ENCODE results near the gene MTMR11. TPM values are rescaled to one million over a fixed set of nuclear protein-coding genes. Genes with fewer than 3 reads are reported as not detected.

Gene MTMR11
- total and polyA plus RNA-seq, 2 experiments from 2014 or later, result 2.4 to 3.6 TPM

DNA sequence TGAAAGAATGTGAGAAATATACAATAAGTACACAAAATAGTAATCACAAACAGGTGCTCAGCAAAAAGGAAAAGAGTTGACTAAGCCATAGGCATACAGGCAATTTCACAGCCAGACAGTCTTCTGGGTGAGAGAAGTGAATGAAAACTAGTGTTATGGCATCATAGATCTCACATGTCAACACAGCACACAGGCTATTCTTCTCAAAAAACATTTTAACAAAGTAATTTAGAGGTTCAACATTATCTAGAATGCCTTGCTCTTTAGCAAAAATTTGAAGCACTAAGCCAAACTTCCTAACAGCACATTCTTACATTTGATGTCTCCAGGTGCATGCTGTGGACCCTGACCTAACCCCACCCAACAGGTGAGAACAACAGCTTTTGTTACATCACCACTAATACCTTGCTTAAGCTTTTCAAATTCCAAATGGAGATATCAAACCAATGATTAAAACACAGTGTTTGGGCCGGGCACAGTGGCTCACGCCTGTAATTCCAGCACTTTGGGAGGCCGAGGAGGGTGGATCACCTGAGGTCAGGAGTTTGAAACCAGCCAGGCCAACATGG is 43.4 kb upstream of the MTMR11 start (continued):
- no peak for TF ChIP-seq EZH2 (IDR thresholded peaks at IDR 0.05; ENCODE audit: low read depth, unreplicated experiment)
- TF ChIP-seq ZNF331 (CRISPR knock-in tag; IDR thresholded peaks at IDR 0.05; ENCODE audit: low read depth), result no peak

DNA sequence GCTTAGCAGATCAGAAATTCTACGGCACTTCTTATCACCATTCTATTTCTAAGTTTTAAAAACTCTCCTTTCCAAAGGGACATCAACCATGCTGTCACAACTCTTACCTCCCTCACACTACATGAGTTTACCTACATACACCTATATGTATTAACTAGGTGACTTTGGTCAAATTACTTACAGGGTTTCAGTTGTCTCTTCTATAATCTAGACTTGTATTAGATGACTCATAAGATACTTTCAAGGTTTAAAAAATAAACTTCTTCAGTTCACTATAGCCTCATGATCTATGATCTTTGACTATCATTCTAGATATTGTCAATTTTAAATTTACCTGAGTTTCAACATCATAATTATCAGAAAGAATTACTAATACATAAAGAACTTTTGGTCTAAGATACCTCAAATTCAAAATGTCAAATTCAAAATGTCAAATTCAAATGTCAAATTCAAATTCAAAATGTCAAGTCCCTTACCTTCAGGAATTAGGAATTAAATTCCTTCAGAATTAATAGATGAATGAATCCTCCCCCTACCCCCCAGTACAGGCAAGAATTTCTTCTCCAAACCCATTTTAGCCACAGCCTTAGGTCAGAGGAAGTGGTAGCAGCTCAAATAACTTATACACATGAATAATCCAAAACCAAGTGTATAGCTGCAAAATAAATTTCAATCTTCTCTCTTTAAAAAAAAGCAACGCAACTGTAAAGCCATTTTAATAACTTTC is 42.7 kb upstream of the MTMR11 start:
- Mint-ChIP-seq H3K4me1 (peaks cover 2% of the 10 kb centered on the region; the same call in 1 of the 3 replicates), H3K36me3 (ENCODE audit: low read depth) (peaks cover 19% of the 10 kb centered on the region), H3K4me3 (no peak overlapping the region), H3K27me3 (ENCODE audit: insufficient read depth, low read depth, poor library complexity) (no peaks in the 10 kb centered on the region), H3K9me3 (no peaks in the 10 kb centered on the region), H3K27ac (no peak overlapping the region)
- Histone ChIP-seq H3K9me2 (ENCODE audit: insufficient read depth) (no peaks in the 10 kb centered on the region), H3K27ac (ENCODE audit: low read depth) (no peak overlapping the region), H3K79me2 (replicated peaks; ENCODE audit: insufficient read depth) (peaks cover 64% of the 10 kb centered on the region), H3K4me2 (no peak overlapping the region), H4K20me1 (replicated peaks; ENCODE audit: insufficient read depth) (peaks cover 16% of the 10 kb centered on the region), H3K27me3 (ENCODE audit: insufficient read depth) (no peaks in the 10 kb centered on the region), H3K36me3 (ENCODE audit: insufficient read depth) (peaks cover 10% of the 10 kb centered on the region), H2AFZ (no peak overlapping the region), H3F3A (replicated peaks; ENCODE audit: low read depth) (no peaks in the 10 kb centered on the region), H3K4me1 (ENCODE audit: insufficient read depth) (no peaks in the 10 kb centered on the region), H3K4me3 (no peak overlapping the region)
- ATAC-seq (no peak), DNase-seq (ENCODE audit: low spot score) (no peak)
- TF ChIP-seq ZNF331 (CRISPR knock-in tag; IDR thresholded peaks at IDR 0.05; ENCODE audit: low read depth) (no peak), EZH2 (IDR thresholded peaks at IDR 0.05; ENCODE audit: low read depth, unreplicated experiment) (no peak), ZNF114 (CRISPR knock-in tag; IDR thresholded peaks at IDR 0.05) (no peak), JUNB (IDR thresholded peaks at IDR 0.05; ENCODE audit: unreplicated experiment) (no peak), CREB1 (CRISPR knock-in tag; IDR thresholded peaks at IDR 0.05; ENCODE audit: low read depth) (no peak), EZH2phosphoT487 (IDR thresholded peaks at IDR 0.05; ENCODE audit: unreplicated experiment) (no peak), STAT1 (IDR thresholded peaks at IDR 0.05; ENCODE audit: unreplicated experiment) (no peak)
- TF ChIP-seq, protein P1, sequence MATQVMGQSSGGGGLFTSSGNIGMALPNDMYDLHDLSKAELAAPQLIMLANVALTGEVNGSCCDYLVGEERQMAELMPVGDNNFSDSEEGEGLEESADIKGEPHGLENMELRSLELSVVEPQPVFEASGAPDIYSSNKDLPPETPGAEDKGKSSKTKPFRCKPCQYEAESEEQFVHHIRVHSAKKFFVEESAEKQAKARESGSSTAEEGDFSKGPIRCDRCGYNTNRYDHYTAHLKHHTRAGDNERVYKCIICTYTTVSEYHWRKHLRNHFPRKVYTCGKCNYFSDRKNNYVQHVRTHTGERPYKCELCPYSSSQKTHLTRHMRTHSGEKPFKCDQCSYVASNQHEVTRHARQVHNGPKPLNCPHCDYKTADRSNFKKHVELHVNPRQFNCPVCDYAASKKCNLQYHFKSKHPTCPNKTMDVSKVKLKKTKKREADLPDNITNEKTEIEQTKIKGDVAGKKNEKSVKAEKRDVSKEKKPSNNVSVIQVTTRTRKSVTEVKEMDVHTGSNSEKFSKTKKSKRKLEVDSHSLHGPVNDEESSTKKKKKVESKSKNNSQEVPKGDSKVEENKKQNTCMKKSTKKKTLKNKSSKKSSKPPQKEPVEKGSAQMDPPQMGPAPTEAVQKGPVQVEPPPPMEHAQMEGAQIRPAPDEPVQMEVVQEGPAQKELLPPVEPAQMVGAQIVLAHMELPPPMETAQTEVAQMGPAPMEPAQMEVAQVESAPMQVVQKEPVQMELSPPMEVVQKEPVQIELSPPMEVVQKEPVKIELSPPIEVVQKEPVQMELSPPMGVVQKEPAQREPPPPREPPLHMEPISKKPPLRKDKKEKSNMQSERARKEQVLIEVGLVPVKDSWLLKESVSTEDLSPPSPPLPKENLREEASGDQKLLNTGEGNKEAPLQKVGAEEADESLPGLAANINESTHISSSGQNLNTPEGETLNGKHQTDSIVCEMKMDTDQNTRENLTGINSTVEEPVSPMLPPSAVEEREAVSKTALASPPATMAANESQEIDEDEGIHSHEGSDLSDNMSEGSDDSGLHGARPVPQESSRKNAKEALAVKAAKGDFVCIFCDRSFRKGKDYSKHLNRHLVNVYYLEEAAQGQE (IDR thresholded peaks at IDR 0.05; ENCODE audit: unreplicated experiment), result no peak
- TF ChIP-seq, protein P2, sequence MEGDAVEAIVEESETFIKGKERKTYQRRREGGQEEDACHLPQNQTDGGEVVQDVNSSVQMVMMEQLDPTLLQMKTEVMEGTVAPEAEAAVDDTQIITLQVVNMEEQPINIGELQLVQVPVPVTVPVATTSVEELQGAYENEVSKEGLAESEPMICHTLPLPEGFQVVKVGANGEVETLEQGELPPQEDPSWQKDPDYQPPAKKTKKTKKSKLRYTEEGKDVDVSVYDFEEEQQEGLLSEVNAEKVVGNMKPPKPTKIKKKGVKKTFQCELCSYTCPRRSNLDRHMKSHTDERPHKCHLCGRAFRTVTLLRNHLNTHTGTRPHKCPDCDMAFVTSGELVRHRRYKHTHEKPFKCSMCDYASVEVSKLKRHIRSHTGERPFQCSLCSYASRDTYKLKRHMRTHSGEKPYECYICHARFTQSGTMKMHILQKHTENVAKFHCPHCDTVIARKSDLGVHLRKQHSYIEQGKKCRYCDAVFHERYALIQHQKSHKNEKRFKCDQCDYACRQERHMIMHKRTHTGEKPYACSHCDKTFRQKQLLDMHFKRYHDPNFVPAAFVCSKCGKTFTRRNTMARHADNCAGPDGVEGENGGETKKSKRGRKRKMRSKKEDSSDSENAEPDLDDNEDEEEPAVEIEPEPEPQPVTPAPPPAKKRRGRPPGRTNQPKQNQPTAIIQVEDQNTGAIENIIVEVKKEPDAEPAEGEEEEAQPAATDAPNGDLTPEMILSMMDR (conservative IDR thresholded peaks at IDR 0.05; ENCODE audit: low read depth in 2 of 2), result no peak
- TF ChIP-seq, protein P3, sequence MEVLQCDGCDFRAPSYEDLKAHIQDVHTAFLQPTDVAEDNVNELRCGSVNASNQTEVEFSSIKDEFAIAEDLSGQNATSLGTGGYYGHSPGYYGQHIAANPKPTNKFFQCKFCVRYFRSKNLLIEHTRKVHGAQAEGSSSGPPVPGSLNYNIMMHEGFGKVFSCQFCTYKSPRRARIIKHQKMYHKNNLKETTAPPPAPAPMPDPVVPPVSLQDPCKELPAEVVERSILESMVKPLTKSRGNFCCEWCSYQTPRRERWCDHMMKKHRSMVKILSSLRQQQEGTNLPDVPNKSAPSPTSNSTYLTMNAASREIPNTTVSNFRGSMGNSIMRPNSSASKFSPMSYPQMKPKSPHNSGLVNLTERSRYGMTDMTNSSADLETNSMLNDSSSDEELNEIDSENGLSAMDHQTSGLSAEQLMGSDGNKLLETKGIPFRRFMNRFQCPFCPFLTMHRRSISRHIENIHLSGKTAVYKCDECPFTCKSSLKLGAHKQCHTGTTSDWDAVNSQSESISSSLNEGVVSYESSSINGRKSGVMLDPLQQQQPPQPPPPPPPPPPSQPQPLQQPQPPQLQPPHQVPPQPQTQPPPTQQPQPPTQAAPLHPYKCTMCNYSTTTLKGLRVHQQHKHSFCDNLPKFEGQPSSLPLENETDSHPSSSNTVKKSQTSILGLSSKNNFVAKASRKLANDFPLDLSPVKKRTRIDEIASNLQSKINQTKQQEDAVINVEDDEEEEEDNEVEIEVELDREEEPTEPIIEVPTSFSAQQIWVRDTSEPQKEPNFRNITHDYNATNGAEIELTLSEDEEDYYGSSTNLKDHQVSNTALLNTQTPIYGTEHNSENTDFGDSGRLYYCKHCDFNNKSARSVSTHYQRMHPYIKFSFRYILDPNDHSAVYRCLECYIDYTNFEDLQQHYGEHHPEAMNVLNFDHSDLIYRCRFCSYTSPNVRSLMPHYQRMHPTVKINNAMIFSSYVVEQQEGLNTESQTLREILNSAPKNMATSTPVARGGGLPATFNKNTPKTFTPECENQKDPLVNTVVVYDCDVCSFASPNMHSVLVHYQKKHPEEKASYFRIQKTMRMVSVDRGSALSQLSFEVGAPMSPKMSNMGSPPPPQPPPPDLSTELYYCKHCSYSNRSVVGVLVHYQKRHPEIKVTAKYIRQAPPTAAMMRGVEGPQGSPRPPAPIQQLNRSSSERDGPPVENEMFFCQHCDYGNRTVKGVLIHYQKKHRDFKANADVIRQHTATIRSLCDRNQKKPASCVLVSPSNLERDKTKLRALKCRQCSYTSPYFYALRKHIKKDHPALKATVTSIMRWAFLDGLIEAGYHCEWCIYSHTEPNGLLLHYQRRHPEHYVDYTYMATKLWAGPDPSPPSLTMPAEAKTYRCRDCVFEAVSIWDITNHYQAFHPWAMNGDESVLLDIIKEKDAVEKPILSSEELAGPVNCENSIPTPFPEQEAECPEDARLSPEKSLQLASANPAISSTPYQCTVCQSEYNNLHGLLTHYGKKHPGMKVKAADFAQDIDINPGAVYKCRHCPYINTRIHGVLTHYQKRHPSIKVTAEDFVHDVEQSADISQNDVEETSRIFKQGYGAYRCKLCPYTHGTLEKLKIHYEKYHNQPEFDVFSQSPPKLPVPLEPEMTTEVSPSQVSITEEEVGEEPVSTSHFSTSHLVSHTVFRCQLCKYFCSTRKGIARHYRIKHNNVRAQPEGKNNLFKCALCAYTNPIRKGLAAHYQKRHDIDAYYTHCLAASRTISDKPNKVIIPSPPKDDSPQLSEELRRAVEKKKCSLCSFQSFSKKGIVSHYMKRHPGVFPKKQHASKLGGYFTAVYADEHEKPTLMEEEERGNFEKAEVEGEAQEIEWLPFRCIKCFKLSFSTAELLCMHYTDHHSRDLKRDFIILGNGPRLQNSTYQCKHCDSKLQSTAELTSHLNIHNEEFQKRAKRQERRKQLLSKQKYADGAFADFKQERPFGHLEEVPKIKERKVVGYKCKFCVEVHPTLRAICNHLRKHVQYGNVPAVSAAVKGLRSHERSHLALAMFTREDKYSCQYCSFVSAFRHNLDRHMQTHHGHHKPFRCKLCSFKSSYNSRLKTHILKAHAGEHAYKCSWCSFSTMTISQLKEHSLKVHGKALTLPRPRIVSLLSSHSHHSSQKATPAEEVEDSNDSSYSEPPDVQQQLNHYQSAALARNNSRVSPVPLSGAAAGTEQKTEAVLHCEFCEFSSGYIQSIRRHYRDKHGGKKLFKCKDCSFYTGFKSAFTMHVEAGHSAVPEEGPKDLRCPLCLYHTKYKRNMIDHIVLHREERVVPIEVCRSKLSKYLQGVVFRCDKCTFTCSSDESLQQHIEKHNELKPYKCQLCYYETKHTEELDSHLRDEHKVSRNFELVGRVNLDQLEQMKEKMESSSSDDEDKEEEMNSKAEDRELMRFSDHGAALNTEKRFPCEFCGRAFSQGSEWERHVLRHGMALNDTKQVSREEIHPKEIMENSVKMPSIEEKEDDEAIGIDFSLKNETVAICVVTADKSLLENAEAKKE (CRISPR knock-in tag; IDR thresholded peaks at IDR 0.05), result no peak
- TF ChIP-seq, protein P4, sequence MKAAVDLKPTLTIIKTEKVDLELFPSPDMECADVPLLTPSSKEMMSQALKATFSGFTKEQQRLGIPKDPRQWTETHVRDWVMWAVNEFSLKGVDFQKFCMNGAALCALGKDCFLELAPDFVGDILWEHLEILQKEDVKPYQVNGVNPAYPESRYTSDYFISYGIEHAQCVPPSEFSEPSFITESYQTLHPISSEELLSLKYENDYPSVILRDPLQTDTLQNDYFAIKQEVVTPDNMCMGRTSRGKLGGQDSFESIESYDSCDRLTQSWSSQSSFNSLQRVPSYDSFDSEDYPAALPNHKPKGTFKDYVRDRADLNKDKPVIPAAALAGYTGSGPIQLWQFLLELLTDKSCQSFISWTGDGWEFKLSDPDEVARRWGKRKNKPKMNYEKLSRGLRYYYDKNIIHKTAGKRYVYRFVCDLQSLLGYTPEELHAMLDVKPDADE (IDR thresholded peaks at IDR 0.05), result no peak

All from GM23338 (cell line).